Panc1 (cell line): ENCODE results near the gene ATP7B. TPM values are rescaled to one million over a fixed set of nuclear protein-coding genes. Genes with fewer than 3 reads are reported as not detected.

Experiments
- ATAC-seq: fragments of 200-7000 bp; cut with Tn5 transposase; 2 replicates; pipeline ENCODE4 v1.9.1; 2020; ENCODE audit warnings: mild to moderate bottlenecking, moderate library complexity
- BruUV-seq: library from RNA; stranded (reverse); fragments of 400-500 nt; replicated peaks from 2 replicates; lab custom pipeline; 2021; lab: Mats Ljungman, UMichigan
- CTCF ChIA-PET: fragments of 300-600 bp; sonication (Branson Sonifier 250); formaldehyde crosslinking; loops from one replicate; lab custom pipeline; 2022; ENCODE audit warnings: antibody characterized with exemption; lab: Charles Lee
- POLR2A ChIA-PET: fragments of 300-600 bp; sonication (Branson Sonifier 250); formaldehyde crosslinking; loops from one replicate; lab custom pipeline; 2022; ENCODE audit warnings: antibody characterized with exemption; lab: Charles Lee
- DNase-seq: peaks from one replicate; pipeline ENCODE4 v3.0.0-alpha.2; 2010; ENCODE audit warnings: low read depth, low spot score
- H3K27ac ChIP-seq: 2 replicates; pipeline ENCODE4 v1.5.1; 2011; ENCODE audit warnings: mild to moderate bottlenecking, low read length, inconsistent platforms
- H3K27me3 ChIP-seq: fragments of 200-500 bp; sonication (Bioruptor generic); 2 replicates; pipeline ENCODE4 v1.6.0; 2014; ENCODE audit warnings: low read length, inconsistent platforms; ENCODE audit not compliant: control insufficient read depth, insufficient read depth
- H3K36me3 ChIP-seq: fragments of 200-500 bp; sonication (Bioruptor generic); 2 replicates; pipeline ENCODE4 v1.5.1; 2014; ENCODE audit warnings: inconsistent platforms, mild to moderate bottlenecking, low read length, moderate library complexity; ENCODE audit not compliant: control insufficient read depth, insufficient read depth
- H3K4me1 ChIP-seq: 2 replicates; pipeline ENCODE4 v1.5.1; 2011; ENCODE audit warnings: inconsistent platforms, mild to moderate bottlenecking, low read length, moderate library complexity; ENCODE audit not compliant: control insufficient read depth, insufficient read depth
- H3K4me3 ChIP-seq, 2 experiments: 2 replicates each; pipeline ENCODE4 v1.5.1; 2011 to 2012; ENCODE audit warnings: low read depth in 2 of 2, low read length in 2 of 2, mild to moderate bottlenecking in 2 of 2, inconsistent platforms in 1 of 2, moderate library complexity in 1 of 2
- H3K9me3 ChIP-seq: fragments of 200-500 bp; sonication (Bioruptor generic); 2 replicates; pipeline ENCODE4 v1.5.1; 2014; ENCODE audit warnings: low read depth, mild to moderate bottlenecking, inconsistent platforms, low read length, moderate library complexity; ENCODE audit not compliant: control insufficient read depth, insufficient read depth
- CTCF ChIP-seq: fragments of 450-650 bp; IDR thresholded peaks from 2 replicates; pipeline ENCODE4 v1.5.1; 2017; ENCODE audit warnings: mild to moderate bottlenecking
- POLR2AphosphoS5 ChIP-seq: IDR thresholded peaks from 2 replicates; pipeline ENCODE4 v1.6.1; 2012; ENCODE audit warnings: mild to moderate bottlenecking, low read depth, low read length, moderate library complexity
- REST ChIP-seq, 2 experiments: IDR thresholded peaks; 2 replicates each; pipeline ENCODE4 v1.6.1; 2011 to 2012; ENCODE audit warnings: low read depth in 2 of 2, control low read depth in 1 of 2, low read length in 1 of 2, mild to moderate bottlenecking in 1 of 2, moderate library complexity in 1 of 2; ENCODE audit not compliant: insufficient read depth in 1 of 2
- SIN3A ChIP-seq: IDR thresholded peaks from 2 replicates; pipeline ENCODE4 v1.6.1; 2012; ENCODE audit warnings: low read depth, mild to moderate bottlenecking, low read length, moderate library complexity, borderline replicate concordance; ENCODE audit not compliant: insufficient read depth
- TCF7L2 ChIP-seq: IDR thresholded peaks from 2 replicates; pipeline ENCODE4 v1.6.1; 2011; ENCODE audit warnings: mild to moderate bottlenecking, low read depth, low read length, inconsistent platforms
- in situ Hi-C: cut with HindIII; loops from 2 replicates; pipeline ENCODE4 v1.10.0; 2016; ENCODE audit warnings: low sequenced_read_pairs, low pct_unique_long_range_greater_than_20kb
- intact Hi-C: fragments of 100-400 bp; cut with micrococcal nuclease; formaldehyde crosslinking; loops from one replicate; pipeline ENCODE4 v1.10.0; 2022; ENCODE audit not compliant: unreplicated experiment
- total RNA-seq: library from RNA; stranded (reverse); gene quantifications from one replicate; pipeline ENCODE4 v1.2.1, GENCODE V29; 2021; ENCODE audit not compliant: unreplicated experiment

The ATP7B gene
- total RNA-seq, 1 experiment from 2014 or later, result 19.6 TPM

DNA sequence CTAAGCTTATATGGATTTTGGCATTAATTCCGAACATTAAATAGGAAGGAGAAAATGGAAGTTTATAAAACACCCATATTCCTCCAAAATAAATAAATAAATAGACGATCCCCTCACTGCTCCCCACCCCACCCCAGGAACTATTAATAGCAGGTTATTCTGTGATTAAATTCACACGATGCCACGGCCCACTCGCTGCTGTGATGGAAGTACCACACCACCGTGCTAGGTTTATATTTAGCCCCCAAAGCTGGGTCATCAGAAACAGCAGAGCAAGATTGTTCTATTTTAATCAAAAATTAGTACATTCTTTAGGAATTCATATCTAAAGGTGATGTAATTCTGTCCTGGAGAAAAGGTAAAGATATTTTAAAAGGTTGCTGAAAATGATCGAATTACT, 84.1 kb downstream of the ATP7B start:
- TF ChIP-seq POLR2AphosphoS5 (no peak), TCF7L2 (no peak), SIN3A (no peak), REST (IDR thresholded peaks at IDR 0.05; ENCODE audit: insufficient read depth in 1 of 2, low read depth in 2 of 2, low read length in 1 of 2) (no peak), CTCF (no peak)
- ATAC-seq, result no peak
- Histone ChIP-seq H3K4me1 (no peaks in the 10 kb centered on the region), H3K36me3 (no peaks in the 10 kb centered on the region), H3K27me3 (no peaks in the 10 kb centered on the region), H3K4me3 (no peak overlapping the region), H3K27ac (no peak overlapping the region), H3K9me3 (no peaks in the 10 kb centered on the region)
- BruUV-seq, result no TSS peak
- POLR2A ChIA-PET, result no interaction called here
- in situ Hi-C loops (no loop called here), intact Hi-C loops (no loop called here)
- CTCF ChIA-PET, result interaction anchor here (0.5 kb wide), 1 partner anchor 32 kb away, joined by 8 read pairs; no protein-coding TSS in a partner anchor
- DNase-seq, result no peak

GRCh38 chr13:51926528-51926885, 84.7 kb downstream of the ATP7B start:
- in situ Hi-C loops, result no loop called here
- intact Hi-C loops, result no loop called here
- no peaks in the 10 kb centered on the region for H3K36me3 ChIP-seq
- CTCF ChIA-PET, result no interaction called here
- ATAC-seq, result no peak
- H3K27ac ChIP-seq, result no peak overlapping the region
- no peaks in the 10 kb centered on the region for H3K9me3 ChIP-seq
- POLR2A ChIA-PET, result no interaction called here
- no peaks in the 10 kb centered on the region for H3K4me1 ChIP-seq
- no peak overlapping the region for H3K4me3 ChIP-seq
- TF ChIP-seq POLR2AphosphoS5 (no peak), REST (IDR thresholded peaks at IDR 0.05; ENCODE audit: insufficient read depth in 1 of 2, low read depth in 2 of 2, low read length in 1 of 2) (no peak), TCF7L2 (no peak), CTCF (no peak)
- no peaks in the 10 kb centered on the region for H3K27me3 ChIP-seq
- no TSS peak for BruUV-seq
- DNase-seq, result no peak
